ENCODE results near the gene PROS1. TPM values are rescaled to one million over a fixed set of nuclear protein-coding genes. Genes with fewer than 3 reads are reported as not detected.

The PROS1 gene
- total and polyA plus RNA-seq, 9 of the 15 experiments (the other 6 are each of a cell fraction or from before 2014, with no cell fraction given), result 5.5 to 50.5 (median 22.7) TPM

- TF ChIP-seq ZNF407 (IDR thresholded peaks at IDR 0.05; ENCODE audit: low read depth), result no peak
- TF ChIP-seq LARP7 (IDR thresholded peaks at IDR 0.05), result no peak
- no peak for TF ChIP-seq ZC3H11A (IDR thresholded peaks at IDR 0.05; ENCODE audit: low read depth, low read length)
- no peak for TF ChIP-seq NFIX (CRISPR knock-in tag; IDR thresholded peaks at IDR 0.05; ENCODE audit: low read depth)
- TF ChIP-seq CHD1 (IDR thresholded peaks at IDR 0.05; ENCODE audit: low read length), result no peak
Observed at GRCh38 chr3:93992207-93992606, 18.5 kb upstream of the PROS1 start (continued).

Measured in K562 (cell line).